Measurements from ENCODE around the gene AGAP4.
"Not testable (repeated sequence)": the region's sequence is repeated elsewhere in the genome, so short reads cannot be mapped to it uniquely, and the experiment has no call there.

Gene AGAP4

DNA sequence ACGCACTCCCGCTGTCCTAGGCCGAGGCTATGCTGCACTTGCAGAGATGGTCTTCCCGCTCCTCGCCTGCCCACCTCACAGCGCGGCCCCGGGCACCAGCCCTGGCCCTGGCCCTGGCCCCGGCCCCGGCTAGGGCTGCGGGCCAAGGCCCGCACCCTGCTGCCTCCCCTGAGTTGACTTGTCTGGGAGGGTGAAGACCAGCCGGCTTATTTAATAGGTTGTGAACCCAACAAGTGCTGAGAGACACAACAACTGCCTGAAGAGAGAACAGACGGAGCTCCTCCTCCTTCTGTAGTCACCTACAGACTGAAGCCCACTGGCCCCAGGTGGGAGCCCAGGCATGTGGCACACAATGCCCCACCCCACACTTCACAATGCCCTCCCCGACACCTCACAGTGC is at the start of gene AGAP4:
TSS of gene AGAP4 (minus strand) at position 101 of the 400 bp plus-strand sequence. CDS start 153 bp downstream, outside the sequence.
- FAIRE-seq = not testable (repeated sequence)

DNA sequence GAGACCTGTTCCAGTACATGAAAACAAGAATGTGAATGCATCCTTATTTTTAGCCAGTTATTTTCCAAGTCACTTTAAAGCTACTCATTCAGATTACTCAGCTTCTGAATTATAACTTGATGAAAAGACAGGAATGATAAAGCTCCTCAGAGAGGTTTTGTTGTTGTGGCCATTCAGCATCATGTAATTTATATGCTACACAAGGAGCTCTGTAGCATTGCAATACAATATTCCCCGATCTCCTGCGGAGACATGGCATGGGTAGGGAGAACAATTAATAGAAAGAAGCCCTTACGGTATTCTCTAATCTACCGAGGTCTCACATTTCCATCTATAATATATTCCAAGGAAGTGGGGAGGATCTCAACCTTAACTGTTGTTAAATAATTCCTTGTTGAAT is 43.4 kb upstream of the AGAP4 start:
- DNase-seq (ENCODE audit: insufficient read length, low spot score); FAIRE-seq: not testable (repeated sequence)

More for the DNA sequence above, at the start of gene AGAP4:
- DNase-seq (ENCODE audit: insufficient read length, low spot score) = not testable (repeated sequence)

DNA sequence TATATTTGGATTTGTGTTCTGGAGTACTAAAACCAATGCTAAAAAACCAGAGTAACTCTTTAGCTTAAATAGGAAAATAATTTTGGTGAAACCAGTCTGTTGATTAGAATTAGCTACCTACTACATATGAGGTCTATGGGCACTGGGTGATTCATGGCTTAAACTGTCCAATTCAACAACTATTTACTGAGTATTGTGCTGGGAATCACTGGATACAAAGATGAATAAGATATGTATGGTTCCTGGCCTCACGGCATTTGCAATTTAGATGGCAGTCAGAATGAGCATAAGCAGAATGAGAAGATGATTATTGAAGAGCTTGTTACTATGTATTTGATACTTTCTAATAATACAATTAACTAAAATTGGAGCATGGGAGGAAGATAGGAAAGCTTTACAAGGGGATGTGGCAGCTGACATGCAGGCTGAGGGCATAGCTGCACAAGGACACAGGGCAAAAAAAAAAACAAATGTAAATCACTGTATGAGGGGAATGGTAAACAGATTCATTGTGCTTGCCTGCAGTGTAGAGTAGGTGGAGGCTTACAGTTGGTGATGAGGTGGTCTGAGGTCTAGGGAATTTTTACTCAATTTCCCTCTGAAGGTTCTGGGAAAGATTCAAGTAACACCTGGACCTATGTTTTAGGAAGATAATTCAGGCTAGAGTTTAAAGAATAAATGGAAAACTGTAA is 42.4 kb upstream of the AGAP4 start:
- not testable (repeated sequence) for DNase-seq (ENCODE audit: insufficient read length, low spot score); FAIRE-seq

DNA sequence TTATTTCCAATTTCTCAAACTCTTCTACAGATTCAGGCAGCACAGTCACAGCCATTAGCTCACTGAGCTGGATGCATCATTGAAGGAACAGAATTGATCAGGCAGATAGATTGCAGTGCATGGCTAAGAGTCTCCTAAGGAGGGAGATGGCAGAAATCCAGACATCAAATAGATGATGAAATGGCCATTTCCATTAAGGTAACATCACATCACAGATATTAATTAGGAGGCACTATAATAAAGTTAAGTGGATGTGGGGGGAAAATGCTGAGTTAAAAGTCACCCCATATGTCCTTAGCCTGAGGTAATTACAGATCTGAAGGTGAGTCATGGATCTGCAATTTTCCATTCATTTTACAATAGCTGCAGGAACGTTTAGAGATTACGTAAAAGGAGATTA is 35.6 kb upstream of the AGAP4 start:
- not testable (repeated sequence) for DNase-seq (ENCODE audit: insufficient read length, low spot score); FAIRE-seq

DNA sequence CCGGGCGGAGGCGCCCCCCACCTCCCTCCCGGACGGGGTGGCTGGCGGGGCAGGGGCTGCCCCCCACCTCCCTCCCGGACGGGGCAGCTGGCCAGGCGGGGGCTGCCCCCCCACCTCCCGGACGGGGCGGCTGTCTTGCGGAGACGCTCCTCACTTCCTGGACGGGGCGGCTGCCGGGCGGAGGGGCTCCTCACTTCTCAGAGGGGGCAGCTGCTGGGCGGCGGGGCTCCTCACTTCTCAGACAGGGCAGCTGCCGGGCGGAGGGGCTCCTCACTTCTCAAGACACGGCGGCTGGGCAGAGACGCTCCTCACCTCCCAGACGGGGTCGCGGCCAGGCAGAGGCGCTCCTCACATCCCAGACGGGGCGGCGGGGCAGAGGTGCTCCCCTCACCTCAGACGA is 18.1 kb upstream of the AGAP4 start:
- not testable (repeated sequence) for DNase-seq (ENCODE audit: insufficient read length, low spot score); FAIRE-seq

DNA sequence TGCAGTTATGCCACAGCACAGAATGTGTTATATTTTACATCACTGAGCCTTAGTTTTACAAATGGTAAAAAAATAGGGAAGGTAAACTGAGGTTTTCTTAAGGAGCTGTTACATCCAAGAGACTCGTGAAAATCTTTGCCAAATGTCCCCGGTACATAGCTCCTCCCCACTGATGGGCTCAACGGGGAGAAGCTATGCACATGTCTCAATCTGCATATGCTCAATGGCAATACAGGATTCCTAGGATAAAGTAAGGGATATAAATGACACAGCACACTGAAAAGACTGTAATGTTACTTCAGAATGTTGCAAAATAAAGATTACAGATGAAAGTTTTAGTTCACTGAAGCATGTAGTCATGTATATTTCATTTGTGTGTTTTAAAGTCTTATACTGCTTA is 17.0 kb upstream of the AGAP4 start:
- FAIRE-seq = not testable (repeated sequence)

DNA sequence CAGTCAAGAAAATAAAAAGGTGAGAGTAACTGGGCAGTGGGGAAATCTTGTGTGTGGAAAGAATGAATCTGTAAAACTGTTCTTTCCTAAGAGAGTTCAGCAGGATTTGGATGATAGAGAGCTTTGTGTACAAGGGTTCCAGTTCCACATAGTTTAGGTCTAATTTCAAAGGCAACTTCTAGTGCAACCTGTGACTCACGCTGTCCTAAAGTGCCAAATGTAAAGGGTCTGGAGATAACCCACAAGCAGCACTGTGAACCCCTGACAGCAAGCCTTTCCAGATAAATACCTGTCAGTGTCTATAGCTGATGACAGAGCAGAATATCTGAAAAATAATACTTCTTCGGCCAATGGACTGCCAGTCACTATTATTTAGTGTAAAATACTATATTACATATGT is 16.3 kb upstream of the AGAP4 start:
- DNase-seq (ENCODE audit: insufficient read length, low spot score); FAIRE-seq: not testable (repeated sequence)

More for the DNA sequence above, 17.0 kb upstream of the AGAP4 start:
- DNase-seq (ENCODE audit: insufficient read length, low spot score) = not testable (repeated sequence)

DNA sequence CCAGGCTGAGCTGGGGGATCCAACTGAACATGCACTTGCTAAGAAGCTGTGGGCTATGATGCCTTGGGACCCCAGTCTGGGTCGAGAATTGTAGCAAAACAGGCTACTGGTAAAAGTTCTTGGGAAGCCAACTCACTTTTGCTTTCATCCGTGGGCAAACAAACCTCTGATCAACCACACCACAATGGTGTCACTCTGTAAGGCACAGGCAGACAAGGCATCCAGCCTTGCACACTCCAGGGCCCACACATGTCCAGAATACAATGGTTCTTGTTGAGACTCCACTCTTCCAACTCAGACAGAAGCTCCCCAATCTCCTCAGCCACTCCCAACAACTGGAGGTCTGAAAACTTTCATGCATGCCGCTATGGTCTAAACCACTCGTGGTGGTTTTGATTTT is 10.6 kb upstream of the AGAP4 start:
- FAIRE-seq; DNase-seq (ENCODE audit: insufficient read length, low spot score): not testable (repeated sequence)

DNA sequence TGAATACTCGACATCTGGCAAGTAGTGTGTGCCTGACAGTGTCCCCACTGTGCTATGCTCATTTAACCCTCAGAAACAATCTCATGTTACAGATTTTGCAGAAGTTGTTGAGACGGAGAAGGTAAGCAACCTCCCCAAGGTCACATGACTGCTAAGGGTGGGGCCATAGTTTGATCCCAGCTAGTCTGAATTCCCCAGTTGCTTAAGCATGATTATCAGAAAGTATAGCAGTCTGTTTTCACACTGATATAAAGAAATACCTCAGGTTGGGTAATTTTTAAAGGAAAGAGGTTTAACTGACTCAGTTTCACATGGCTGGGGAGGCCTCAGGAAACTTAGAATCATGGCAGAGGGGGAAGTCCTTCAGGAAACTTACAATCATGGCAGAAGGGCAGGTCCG is 1.2 kb upstream of the AGAP4 start:
- not testable (repeated sequence) for FAIRE-seq; DNase-seq (ENCODE audit: insufficient read length, low spot score)

DNA sequence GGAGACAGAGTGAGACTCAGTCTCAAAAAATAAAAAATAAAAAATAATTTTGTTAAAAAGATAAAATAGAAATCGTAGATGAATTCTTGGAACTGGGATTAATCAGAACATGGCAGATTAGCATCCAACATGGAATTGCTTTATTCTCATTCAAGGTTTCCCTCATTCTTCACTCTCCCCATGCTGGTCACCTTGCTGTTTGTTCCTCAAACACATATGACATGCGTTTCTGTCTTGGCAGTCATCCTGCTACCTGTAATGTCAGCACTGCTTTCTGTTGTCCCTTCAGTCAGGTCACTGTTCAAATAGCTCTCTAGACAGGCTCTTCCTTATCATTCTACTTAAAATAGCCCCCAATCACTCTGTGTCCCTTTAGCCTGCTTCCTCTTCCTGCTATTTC is 24.4 kb downstream of the AGAP4 start:
- FAIRE-seq; DNase-seq (ENCODE audit: insufficient read length, low spot score): not testable (repeated sequence)

DNA sequence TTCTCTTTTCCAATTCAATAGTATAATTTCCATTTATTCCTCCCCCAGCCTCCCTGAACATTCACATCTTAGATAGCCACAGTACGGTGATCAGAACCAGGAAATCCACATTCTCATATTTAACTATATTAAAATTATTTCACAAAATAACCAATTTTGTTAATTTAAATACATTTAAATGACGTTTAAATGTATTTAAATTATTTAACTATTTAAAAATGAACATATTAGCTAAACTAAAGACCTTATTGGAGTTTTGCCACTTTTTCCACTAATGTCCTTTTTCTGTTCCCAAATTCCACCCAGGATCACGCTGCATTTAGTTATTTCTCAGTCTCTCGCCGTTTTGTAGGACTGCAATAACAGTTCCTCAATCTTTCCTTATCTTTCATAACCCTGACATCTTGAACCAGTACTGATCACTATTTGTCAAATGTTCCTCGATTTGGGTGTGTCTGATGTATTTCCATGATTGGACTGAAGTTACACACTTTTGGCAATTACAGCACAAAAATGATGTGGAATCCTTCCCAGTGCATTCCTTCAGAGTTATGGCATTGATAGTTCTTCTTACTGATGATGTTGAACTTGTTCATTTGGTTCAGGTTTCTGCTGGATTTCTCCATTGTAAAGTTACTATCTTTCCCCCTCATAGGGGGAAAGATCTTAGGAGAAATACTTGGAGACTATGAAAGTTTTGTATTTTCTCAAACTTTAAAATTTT is 27.0 kb downstream of the AGAP4 start:
- not testable (repeated sequence) for DNase-seq (ENCODE audit: insufficient read length, low spot score); FAIRE-seq

DNA sequence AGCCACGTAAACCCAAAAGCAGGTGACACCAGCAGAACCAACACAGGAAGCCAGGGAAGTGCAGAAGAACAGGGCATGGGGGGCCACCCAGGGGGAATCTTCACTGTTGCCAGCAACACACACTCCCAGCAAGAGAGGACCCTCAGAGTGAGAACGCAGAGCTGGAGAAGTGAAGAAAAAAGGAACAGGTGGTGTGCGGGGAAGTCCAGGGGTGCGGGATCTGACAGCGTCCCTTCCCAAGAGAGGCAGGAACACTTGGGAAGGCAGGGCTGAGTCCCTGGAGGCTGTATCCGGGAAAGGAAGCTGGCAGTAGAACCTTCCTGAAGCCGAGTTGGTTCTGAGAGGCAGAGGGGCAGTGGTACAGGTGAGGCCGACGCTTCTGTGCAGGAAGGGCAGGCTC is 27.7 kb downstream of the AGAP4 start:
- no peak for FAIRE-seq
- DNase-seq (ENCODE audit: insufficient read length, low spot score) = no peak

DNA sequence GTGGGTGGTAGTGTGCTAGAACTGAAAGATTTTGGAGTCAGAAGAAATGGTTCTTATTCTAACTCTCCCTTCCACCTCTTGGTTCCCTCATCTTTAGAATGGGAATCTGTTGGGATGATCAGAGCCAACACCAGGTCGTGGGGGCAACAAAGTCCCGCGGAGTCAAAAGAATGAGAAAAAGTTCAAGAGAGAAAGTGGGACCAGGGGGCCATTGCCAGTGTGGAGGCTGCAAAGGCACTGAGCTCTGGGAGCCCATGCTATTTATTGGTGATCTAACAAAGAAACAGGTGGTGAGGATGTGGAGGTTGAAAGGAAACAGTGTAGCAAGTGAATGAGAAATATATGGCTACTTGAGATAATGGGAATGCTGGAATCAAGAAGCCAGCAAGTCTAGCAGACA is 29.4 kb downstream of the AGAP4 start:
- FAIRE-seq = no peak
- no peak for DNase-seq (ENCODE audit: insufficient read length, low spot score)

DNA sequence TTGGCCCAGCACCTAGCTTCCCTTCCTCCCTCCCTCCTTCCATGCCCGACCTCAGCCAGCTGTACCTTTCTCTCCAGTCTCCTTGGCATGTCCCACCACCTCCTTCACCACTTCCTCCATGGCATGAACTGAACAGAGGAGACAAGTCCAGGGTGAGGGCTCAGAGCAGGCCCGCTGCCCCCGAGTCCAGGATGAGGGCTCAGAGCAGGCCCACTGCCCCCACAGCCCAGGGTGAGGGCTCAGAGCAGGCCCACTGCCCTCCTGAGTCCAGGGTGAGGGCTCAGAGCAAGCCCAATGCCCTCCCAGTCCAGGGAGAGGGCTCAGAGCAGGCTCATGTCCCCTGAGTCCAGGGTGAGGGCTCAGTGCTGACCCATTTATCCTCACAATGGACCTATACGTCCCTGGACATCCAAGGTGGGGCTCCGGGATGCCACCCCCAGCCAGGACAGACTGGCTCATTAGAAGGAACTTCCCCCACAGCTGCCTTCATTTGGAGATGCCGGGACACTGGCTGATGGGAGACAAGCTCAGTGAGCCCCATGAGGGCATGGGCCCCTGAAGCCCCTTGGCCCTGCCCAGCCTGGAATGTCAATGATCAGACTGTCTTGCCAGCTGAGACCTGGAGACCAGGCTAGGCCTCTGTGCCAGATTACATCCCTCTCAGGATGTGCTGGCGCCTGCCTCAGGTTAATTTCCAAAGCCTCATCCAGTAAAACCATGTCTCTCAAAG is 30.0 kb downstream of the AGAP4 start:
- FAIRE-seq (no peak), DNase-seq (ENCODE audit: insufficient read length, low spot score) (no peak)

DNA sequence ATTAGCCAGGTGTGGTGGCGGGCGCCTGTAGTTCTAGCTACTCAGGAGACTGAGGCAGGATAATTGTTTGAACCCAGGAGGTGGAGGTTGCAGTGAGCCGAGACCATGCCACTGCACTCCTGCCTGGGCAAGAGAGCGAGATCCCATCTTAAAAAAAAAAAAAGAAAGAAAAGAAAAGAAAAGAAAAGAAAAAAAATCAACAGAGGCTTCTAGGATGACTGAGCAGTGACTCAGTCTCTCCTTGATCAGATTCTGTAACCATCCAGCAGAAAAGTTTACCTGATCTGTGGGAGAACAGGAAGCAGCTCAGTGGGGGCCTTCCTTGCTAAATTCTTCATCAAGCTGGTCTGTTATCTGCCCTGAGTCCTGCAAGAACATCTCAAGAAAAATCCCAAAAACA is 33.2 kb downstream of the AGAP4 start:
- DNase-seq (ENCODE audit: insufficient read length, low spot score); FAIRE-seq: not testable (repeated sequence)

DNA sequence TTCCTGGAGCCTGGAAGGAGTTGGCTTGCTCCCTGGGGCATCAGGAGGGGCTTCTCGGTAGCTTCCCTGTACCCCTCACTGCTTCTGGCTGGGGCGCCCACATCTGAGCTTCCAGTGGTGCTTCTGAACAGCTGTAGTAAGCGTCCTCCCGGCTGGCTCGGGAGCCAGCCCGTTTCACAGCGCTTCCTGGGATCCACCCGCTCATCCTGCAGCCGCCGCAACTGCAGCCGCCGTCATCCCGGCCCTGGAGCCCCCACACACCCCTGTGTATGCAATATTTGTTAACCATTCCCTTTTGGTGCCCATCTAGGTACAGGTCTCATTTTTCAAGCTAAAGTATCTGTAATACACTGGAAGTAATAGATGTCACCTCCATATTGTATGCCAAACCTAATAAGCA is 34.3 kb downstream of the AGAP4 start:
- FAIRE-seq; DNase-seq (ENCODE audit: insufficient read length, low spot score): not testable (repeated sequence)

DNA sequence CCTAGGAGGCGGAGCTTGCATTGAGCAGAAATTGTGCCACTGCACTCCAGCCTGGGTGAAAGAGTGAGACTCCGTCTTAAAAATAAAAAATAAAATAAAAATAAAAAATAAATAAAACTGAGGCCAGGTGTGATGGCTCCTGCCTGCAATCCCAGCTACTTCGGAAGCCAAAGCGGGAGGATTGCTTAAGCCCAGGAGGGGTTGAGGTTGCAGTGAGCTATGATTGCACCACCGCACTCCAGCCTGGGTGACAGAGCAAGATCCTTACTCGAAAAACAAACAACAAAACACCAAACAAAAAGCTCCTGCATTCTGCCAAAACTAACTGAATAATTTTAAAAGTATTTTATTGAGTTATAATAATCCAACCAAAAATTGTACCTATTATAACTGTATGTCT is 36.2 kb downstream of the AGAP4 start:
- FAIRE-seq = no peak
- no peak for DNase-seq (ENCODE audit: insufficient read length, low spot score)

DNA sequence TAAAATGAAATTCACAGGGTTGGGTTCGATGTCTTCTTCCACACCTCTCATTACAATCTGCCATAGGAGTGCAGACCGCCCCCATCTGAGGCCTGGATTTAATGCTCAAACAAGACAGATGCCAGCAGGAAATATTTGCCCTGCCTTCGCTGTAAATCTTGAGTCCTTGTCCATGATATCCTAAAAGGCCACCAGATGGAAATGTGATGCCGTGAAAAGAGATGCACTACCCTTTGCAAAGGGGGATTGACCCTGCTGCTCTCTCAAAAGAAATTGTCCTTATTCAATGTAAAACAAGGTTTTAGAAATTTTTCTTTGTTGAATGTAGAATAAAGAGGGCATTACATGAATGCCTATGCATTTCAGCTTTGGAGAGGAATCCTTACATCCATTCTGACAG is 37.5 kb downstream of the AGAP4 start:
- DNase-seq (ENCODE audit: insufficient read length, low spot score) (no peak), FAIRE-seq (no peak)

DNA sequence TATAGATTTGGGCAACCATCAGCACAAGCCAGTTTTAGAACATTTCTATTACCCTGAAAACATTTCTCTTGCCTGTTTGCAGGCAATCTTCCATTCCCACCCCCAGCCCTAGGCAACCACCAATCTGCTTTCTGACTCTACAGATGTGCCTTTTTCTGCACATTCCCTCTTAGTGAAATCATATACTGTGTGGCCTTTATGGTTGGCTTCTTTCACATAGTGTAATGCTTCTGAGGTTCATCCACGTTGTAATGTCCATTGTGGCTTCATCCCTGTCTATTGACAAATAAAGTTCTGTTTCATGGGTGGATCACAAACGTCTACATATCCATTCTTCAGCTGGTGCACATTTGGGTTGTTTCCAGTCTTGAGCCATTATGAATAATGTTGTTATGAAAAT is 42.3 kb downstream of the AGAP4 start:
- FAIRE-seq; DNase-seq (ENCODE audit: insufficient read length, low spot score): not testable (repeated sequence)

DNA sequence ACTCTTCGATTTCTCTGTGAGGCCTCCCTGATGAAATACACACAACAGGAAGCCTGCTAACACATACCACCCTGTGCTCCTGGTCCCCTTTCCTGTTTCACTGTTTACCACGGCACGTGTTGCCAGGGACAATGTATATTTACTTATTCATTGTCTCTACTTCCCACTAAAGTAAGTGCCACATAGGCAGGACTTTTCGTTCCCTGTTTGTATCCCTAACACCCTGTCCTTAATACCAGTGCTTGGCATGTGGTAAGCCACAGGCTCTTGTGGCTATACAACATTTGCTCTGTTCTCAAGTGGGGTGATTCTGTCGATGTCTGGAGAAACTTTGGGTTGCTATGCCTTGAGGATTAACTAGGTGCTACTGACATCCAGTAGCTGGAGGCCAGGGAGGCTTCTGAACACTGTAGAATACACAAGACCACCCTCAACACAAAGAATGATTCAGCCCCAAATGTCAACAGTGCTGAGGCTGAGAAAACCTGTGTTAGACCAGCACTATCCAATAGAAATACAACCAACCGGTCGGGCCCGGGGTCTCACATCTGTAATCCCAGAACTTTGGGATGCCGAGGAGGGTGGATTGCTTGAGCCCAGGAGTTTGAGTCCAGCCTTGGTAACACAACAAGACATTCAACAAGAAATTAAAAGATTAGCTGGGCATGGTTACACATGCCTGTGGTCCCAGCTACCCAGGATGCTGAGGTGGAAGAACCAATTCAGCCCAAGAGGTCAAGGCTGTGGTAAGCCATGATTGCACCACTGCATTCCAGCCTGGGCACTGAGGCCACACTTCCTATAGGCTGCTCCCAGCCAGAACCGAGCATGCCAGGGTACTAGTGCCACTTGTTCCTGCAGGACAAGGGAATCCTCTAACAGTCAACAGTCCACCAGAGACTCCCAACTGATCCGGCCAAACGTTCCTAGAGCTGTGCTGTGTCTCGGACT is 44.0 kb downstream of the AGAP4 start:
- not testable (repeated sequence) for FAIRE-seq; DNase-seq (ENCODE audit: insufficient read length, low spot score)

Measured in GM19239 (cell line).